Liver (tissue), 9 donors: ENCODE measurements around the gene OLIG2. TPM values are rescaled to one million over a fixed set of nuclear protein-coding genes. Genes with fewer than 3 reads are reported as not detected.

ENCODE experiments used
- DNase-seq: peaks from one replicate; pipeline ENCODE4 v3.0.0-alpha.2; 2017; ENCODE audit warnings: low spot score
- H3K27ac ChIP-seq, 2 donors: one replicate each; pipeline ENCODE4 v1.7.0; 2013; ENCODE audit warnings: inconsistent platforms in 2 of 2, low read length in 2 of 2, control low read depth in 1 of 2, low read depth in 1 of 2, mild to moderate bottlenecking in 1 of 2
- H3K27me3 ChIP-seq, 4 donors: one replicate each; pipeline versions ENCODE4 v1.6.1 to v1.7.0; 2013; ENCODE audit warnings: low read length in 3 of 4, inconsistent platforms in 1 of 4, mild to moderate bottlenecking in 1 of 4, moderate library complexity in 1 of 4; ENCODE audit not compliant: control insufficient read depth in 4 of 4, insufficient read depth in 4 of 4
- H3K36me3 ChIP-seq, 4 donors: one replicate each; pipeline versions ENCODE4 v1.6.1 to v1.7.0; 2013; ENCODE audit warnings: low read length in 3 of 4, mild to moderate bottlenecking in 3 of 4, low read depth in 1 of 4, moderate library complexity in 1 of 4; ENCODE audit not compliant: control insufficient read depth in 4 of 4, insufficient read depth in 3 of 4
- H3K4me1 ChIP-seq, 4 donors: one replicate each; pipeline versions ENCODE4 v1.6.1 to v1.7.0; 2013; ENCODE audit warnings: low read length in 3 of 4, mild to moderate bottlenecking in 3 of 4, moderate library complexity in 1 of 4; ENCODE audit not compliant: control insufficient read depth in 4 of 4, insufficient read depth in 4 of 4
- H3K4me3 ChIP-seq, 3 donors: one replicate each; pipeline versions ENCODE4 v1.6.1 to v1.7.0; 2013; ENCODE audit warnings: low read length in 3 of 3, control low read depth in 1 of 3, low read depth in 1 of 3, mild to moderate bottlenecking in 1 of 3
- H3K9ac ChIP-seq, 2 donors: one replicate each; pipeline ENCODE4 v1.7.0; 2013; ENCODE audit warnings: low read length in 2 of 2, mild to moderate bottlenecking in 2 of 2, moderate library complexity in 2 of 2, control low read depth in 1 of 2, low read depth in 1 of 2
- H3K9me3 ChIP-seq, 4 donors: one replicate each; pipeline versions ENCODE4 v1.6.1 to v1.7.0; 2013; ENCODE audit warnings: low read length in 3 of 4; ENCODE audit not compliant: control insufficient read depth in 4 of 4
- ATF3 ChIP-seq: IDR thresholded peaks from 2 replicates; pipeline ENCODE4 v1.6.1; 2016; ENCODE audit warnings: antibody characterized with exemption
- CTCF ChIP-seq: fragments of 150-350 bp; IDR thresholded peaks from 2 replicates; pipeline ENCODE4 v1.5.1; 2017; ENCODE audit warnings: improper control_type of control experiment, low read depth, low read length; ENCODE audit not compliant: missing input control
- EGR1 ChIP-seq, 2 donors: IDR thresholded peaks; 2 replicates each; pipeline ENCODE4 v1.6.1; 2016 to 2018; ENCODE audit warnings: antibody characterized with exemption in 2 of 2, low read depth in 2 of 2
- FOXA1 ChIP-seq: IDR thresholded peaks from 2 replicates; pipeline ENCODE4 v1.6.1; 2016; ENCODE audit warnings: antibody characterized with exemption
- FOXA2 ChIP-seq: IDR thresholded peaks from 2 replicates; pipeline ENCODE4 v1.6.1; 2016; ENCODE audit warnings: antibody characterized with exemption
- GABPA ChIP-seq, 2 donors: IDR thresholded peaks in 1 of 2; conservative IDR thresholded peaks in 1 of 2; 2 replicates each; pipeline ENCODE4 v1.6.1; 2016; ENCODE audit warnings: antibody characterized with exemption in 2 of 2, mild to moderate bottlenecking in 1 of 2, moderate library complexity in 1 of 2
- HNF4A ChIP-seq, 2 donors: conservative IDR thresholded peaks; 2 replicates each; pipeline ENCODE4 v1.6.1; 2016; ENCODE audit warnings: antibody characterized with exemption in 2 of 2, mild to moderate bottlenecking in 2 of 2
- HNF4G ChIP-seq: IDR thresholded peaks from 2 replicates; pipeline ENCODE4 v1.6.1; 2016; ENCODE audit warnings: antibody characterized with exemption
- JUND ChIP-seq, 2 donors: IDR thresholded peaks; 2 replicates each; pipeline ENCODE4 v1.6.1; 2016; ENCODE audit warnings: antibody characterized with exemption in 2 of 2
- MAX ChIP-seq: IDR thresholded peaks from 2 replicates; pipeline ENCODE4 v1.6.1; 2016; ENCODE audit warnings: antibody characterized with exemption
- NR2F2 ChIP-seq: IDR thresholded peaks from 2 replicates; pipeline ENCODE4 v1.6.1; 2016; ENCODE audit warnings: antibody characterized with exemption
- RAD21 ChIP-seq, 2 donors: IDR thresholded peaks; 2 replicates each; pipeline ENCODE4 v1.6.1; 2016; ENCODE audit warnings: antibody characterized with exemption in 2 of 2, mild to moderate bottlenecking in 2 of 2
- REST ChIP-seq: IDR thresholded peaks from 2 replicates; pipeline ENCODE4 v1.6.1; 2016; ENCODE audit warnings: antibody characterized with exemption, mild to moderate bottlenecking
- RXRA ChIP-seq, 2 donors: IDR thresholded peaks; 2 replicates each; pipeline ENCODE4 v1.6.1; 2017 to 2018; ENCODE audit warnings: antibody characterized with exemption in 2 of 2, mild to moderate bottlenecking in 1 of 2
- SP1 ChIP-seq: IDR thresholded peaks from 2 replicates; pipeline ENCODE4 v1.6.1; 2018; ENCODE audit warnings: antibody characterized with exemption, mild to moderate bottlenecking
- TAF1 ChIP-seq: conservative IDR thresholded peaks from 2 replicates; pipeline ENCODE4 v1.6.1; 2016; ENCODE audit warnings: antibody characterized with exemption, mild to moderate bottlenecking
- YY1 ChIP-seq: IDR thresholded peaks from 2 replicates; pipeline ENCODE4 v1.6.1; 2016; ENCODE audit warnings: antibody characterized with exemption, mild to moderate bottlenecking
- ZBTB33 ChIP-seq: IDR thresholded peaks from 2 replicates; pipeline ENCODE4 v1.6.1; 2016; ENCODE audit warnings: antibody characterized with exemption
- WGBS: extraction: QIAGEN DNeasy Blood & Tissue Kit; methylation state at CpG from one replicate; pipeline ENCODE4 v1.1.7; 2013; 5-methylcytosine and 5-hydroxymethylcytosine counted together
- polyA plus RNA-seq, 2 donors: library from polyadenylated mRNA; stranded (reverse) in 1 of 2; unstranded in 1 of 2; fragments of 200-250 nt in 1 of 2; fragments of >200 nt in 1 of 2; fragmentation: Nextera tagmentation in 1 of 2; extraction: Ambion mirVana in 1 of 2; gene quantifications; one replicate each; pipeline versions ENCODE4 v1.2.1 to v1.2.3, GENCODE V29; 2013 to 2015
- total RNA-seq, 2 donors: library from RNA; depleted of rRNA; stranded (reverse); fragments of >200 nt; gene quantifications; one replicate each; pipeline ENCODE4 v1.2.3, GENCODE V29; 2014
- donor health status: healthy.
- donor health status: healthy.
- donor health status: healthy.
- donor health status: healthy.
- donor health status: healthy.

Gene OLIG2
- total and polyA plus RNA-seq, 4 donors, result not detected

GRCh38 chr21:33033961-33034413 is 8.3 kb downstream of the OLIG2 start:
- no peaks in the 10 kb centered on the region for H3K9me3 ChIP-seq
- H3K9ac ChIP-seq, result no peak overlapping the region
- DNase-seq, result no peak
- 33% methylated on average over 20 of the region's 20 CpGs for WGBS
- H3K4me1 ChIP-seq, result peaks cover 0 to 5% (median 0%) of the 10 kb centered on the region in 4 donors
- H3K27ac ChIP-seq, result no peak overlapping the region
- H3K4me3 ChIP-seq, result no peak overlapping the region
- no peaks in the 10 kb centered on the region for H3K36me3 ChIP-seq
- TF ChIP-seq RXRA (IDR thresholded peaks at IDR 0.05) (no peak), EGR1 (IDR thresholded peaks at IDR 0.05; ENCODE audit: low read depth in 2 of 2) (no peak), YY1 (no peak), HNF4G (no peak), GABPA (IDR thresholded peaks at IDR 0.05 in 1 of 2, conservative IDR thresholded peaks at IDR 0.05 in 1 of 2) (no peak), SP1 (no peak), HNF4A (conservative IDR thresholded peaks at IDR 0.05) (no peak), CTCF (no peak), NR2F2 (no peak), ATF3 (no peak), REST (no peak), FOXA2 (no peak), TAF1 (no peak), MAX (no peak), RAD21 (IDR thresholded peaks at IDR 0.05) (no peak)
- peaks cover 5 to 29% (median 16%) of the 10 kb centered on the region in 4 donors for H3K27me3 ChIP-seq

GRCh38 chr21:33035147-33035546 is 9.4 kb downstream of the OLIG2 start:
- H3K4me3 ChIP-seq, result no peak overlapping the region
- no peak overlapping the region for H3K9ac ChIP-seq
- peaks cover 4 to 23% (median 9%) of the 10 kb centered on the region in 4 donors for H3K27me3 ChIP-seq
- no peaks in the 10 kb centered on the region for H3K36me3 ChIP-seq
- no peak overlapping the region for H3K27ac ChIP-seq
- DNase-seq, result no peak
- no peaks in the 10 kb centered on the region for H3K9me3 ChIP-seq
- no peaks in the 10 kb centered on the region for H3K4me1 ChIP-seq
- 74% methylated on average over 1 of the region's 1 CpG for WGBS
- TF ChIP-seq YY1 (no peak), RAD21 (IDR thresholded peaks at IDR 0.05) (no peak), SP1 (no peak), NR2F2 (no peak), EGR1 (IDR thresholded peaks at IDR 0.05; ENCODE audit: low read depth in 2 of 2) (no peak), HNF4G (no peak), ATF3 (no peak), MAX (no peak), REST (no peak), ZBTB33 (no peak), FOXA2 (no peak), GABPA (IDR thresholded peaks at IDR 0.05 in 1 of 2, conservative IDR thresholded peaks at IDR 0.05 in 1 of 2) (no peak), FOXA1 (no peak), TAF1 (no peak), JUND (IDR thresholded peaks at IDR 0.05) (no peak)
